Peyer's patch (tissue), 4 donors: ENCODE results near the gene TIMM13.

Source experiments
- POLR2A ChIP-seq, 2 donors: fragments of 450-650 bp; IDR thresholded peaks; one replicate each; pipeline ENCODE4 v1.5.1; 2017; ENCODE audit warnings: antibody characterized with exemption in 2 of 2, mild to moderate bottlenecking in 2 of 2, moderate library complexity in 2 of 2
- TF ChIP-seq, protein P1 (sequence below), 6 experiments: fragments of 450-650 bp in 4 of 6; fragments of 200-600 bp in 2 of 6; sonication (generic) in 1 of 6; IDR thresholded peaks; one replicate each; pipeline ENCODE4 v1.5.1; 2017 to 2019; ENCODE audit warnings: antibody characterized with exemption in 6 of 6, mild to moderate bottlenecking in 3 of 6, moderate library complexity in 1 of 6

GRCh38 chr19:2431318-2432055 is 4.1 kb upstream of the TIMM13 start:
- TF ChIP-seq, protein P1, sequence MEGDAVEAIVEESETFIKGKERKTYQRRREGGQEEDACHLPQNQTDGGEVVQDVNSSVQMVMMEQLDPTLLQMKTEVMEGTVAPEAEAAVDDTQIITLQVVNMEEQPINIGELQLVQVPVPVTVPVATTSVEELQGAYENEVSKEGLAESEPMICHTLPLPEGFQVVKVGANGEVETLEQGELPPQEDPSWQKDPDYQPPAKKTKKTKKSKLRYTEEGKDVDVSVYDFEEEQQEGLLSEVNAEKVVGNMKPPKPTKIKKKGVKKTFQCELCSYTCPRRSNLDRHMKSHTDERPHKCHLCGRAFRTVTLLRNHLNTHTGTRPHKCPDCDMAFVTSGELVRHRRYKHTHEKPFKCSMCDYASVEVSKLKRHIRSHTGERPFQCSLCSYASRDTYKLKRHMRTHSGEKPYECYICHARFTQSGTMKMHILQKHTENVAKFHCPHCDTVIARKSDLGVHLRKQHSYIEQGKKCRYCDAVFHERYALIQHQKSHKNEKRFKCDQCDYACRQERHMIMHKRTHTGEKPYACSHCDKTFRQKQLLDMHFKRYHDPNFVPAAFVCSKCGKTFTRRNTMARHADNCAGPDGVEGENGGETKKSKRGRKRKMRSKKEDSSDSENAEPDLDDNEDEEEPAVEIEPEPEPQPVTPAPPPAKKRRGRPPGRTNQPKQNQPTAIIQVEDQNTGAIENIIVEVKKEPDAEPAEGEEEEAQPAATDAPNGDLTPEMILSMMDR (IDR thresholded peaks at IDR 0.05), result no peak
- TF ChIP-seq POLR2A (IDR thresholded peaks at IDR 0.05), result no peak
